GM10847 (cell line): Measurements from ENCODE around the gene CACNA2D3.

Experiments used
- POLR2A ChIP-seq: IDR thresholded peaks from 2 replicates; pipeline ENCODE4 v1.6.1; 2011; ENCODE audit not compliant: insufficient read length; ENCODE audit errors: extremely low read depth

The CACNA2D3 gene

DNA sequence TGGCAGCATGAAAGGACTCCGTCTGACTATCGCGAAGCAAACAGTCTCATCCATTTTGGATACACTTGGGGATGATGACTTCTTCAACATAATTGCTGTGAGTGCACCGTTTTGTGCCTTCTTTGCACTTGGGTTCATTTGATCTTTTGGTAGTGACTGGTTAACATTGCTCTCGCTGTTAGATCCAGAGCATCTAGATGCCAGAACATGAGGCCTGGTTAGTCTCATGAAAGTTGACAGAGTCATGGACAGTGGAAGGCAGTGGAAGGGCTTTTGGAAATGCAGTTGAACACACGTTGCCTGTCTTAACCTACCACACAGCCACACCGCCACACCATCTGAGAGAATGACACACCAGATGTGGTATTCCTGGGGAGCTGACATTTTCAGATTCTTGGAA, 447.7 kb downstream of the CACNA2D3 start:
- TF ChIP-seq POLR2A: no peak

DNA sequence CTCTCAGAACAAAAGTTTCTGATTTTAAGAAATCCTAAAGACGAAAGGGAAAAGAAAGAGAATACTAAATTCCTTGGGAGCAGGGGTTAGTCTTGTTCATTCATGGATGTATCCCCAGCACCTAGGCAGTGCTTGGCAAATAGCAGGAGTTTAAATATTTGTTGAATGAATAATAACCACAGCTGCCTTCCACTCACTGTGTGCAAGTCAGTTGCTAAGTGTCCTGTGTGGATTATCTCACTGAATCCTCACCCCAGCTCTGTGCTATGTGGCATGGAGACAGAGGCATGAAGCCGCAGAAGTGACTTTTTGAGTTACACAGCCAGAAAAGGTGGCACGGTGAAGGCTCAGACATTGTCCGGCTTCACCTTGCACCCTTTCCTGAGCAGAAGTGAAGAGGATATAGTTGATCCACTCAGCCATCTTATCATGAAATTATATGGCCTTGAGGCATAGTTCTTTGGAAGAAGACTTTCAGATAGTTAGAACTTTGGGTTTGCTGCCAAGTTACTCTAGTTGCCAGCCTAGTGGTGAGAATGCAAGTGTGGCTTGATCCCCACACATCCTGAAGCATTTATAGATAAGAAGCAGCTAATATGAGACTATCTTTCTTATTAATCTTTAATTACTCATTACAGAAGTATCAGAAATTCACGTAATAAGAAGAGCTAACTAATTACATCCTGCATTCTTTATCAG, 450.0 kb downstream of the CACNA2D3 start:
- TF ChIP-seq POLR2A: no peak

DNA sequence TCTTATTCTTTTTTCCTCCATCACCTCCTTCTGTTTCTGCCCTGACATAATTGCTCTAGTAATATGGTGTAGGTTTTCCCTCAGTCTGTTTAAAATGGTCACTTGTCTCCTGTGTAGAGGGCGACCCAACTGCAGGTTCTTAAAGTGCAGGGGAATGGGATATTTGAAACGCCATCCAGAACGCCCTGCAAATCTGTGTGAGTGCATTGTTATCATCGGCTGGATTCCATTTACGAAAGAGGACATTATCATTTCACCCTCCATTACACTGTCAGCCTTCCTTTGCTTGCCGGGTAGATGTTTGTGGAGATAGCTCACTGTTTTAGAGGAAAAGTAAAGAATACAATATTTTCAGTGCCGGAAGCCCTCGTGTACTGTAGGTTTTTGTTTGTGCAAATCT, 451.5 kb downstream of the CACNA2D3 start:
- TF ChIP-seq POLR2A: no peak

DNA sequence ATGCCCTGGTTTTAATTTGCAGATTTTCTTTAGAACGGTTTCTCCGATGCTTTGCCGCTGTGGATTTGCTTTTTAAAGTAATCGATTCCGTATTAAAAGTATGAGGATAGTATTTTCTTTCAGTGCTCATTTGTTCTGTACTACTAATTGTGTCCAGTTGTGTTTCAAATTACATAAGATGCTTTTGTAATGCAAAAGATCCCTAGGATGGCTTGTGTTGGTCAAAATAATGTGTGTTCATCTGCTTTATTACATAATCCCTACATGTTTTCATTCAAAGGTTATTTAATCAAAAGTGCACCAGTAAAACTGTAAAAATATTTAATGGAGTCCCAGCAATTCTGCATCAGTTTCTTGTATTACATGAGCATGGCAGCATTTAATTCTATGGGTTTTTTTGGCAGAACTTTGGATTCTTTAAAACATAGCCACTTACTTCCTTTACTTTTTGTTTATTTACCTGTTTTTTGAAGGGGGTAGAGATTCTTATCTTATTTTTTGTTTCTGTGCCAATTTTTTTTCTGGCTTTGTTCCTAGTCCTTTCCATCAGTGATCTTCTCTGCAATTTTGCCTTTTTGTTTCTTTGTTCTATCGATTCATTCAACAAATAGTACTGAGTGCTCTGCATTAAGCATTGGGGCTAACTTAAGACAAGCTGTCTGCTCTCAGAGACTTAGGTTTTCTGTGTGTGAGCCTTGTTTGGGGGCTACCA, 452.7 kb downstream of the CACNA2D3 start:
- no peak for TF ChIP-seq POLR2A

DNA sequence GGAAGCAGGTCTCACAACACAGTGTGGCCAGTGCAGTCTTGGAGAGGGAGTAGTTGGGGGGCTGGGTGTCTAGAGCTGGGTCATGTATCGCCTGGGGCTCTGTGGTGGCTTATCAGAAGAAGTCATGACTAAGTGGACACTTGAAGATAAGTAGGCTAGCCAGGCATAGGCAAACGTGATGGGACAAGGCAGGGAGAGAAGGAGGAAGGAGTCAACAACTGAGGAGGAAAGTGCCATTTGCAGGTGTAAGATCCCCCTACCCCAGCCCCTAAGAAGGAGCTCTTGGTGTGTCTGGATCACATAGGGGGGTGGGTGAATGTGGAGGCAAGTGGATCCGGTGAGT, 453.2 kb downstream of the CACNA2D3 start:
- no peak for TF ChIP-seq POLR2A

DNA sequence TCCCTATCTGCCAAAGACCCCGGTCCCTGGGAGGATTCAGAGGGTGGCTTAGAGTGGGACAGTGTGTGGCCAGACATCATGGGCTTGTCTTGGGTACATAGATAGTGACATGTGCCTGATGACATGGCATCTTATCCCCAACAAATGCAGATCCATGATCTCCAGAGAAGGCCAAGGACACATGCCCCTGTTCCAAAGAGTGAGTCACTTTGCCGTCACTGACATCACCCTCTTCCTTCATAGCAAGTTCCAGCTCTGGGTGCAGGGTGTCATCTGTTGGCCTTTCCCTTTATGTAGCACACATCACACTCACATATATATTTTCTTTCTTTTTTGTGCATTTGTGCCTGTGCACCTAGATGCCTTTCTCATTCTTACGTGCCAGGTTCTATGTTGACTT, 455.0 kb downstream of the CACNA2D3 start:
- no peak for TF ChIP-seq POLR2A

DNA sequence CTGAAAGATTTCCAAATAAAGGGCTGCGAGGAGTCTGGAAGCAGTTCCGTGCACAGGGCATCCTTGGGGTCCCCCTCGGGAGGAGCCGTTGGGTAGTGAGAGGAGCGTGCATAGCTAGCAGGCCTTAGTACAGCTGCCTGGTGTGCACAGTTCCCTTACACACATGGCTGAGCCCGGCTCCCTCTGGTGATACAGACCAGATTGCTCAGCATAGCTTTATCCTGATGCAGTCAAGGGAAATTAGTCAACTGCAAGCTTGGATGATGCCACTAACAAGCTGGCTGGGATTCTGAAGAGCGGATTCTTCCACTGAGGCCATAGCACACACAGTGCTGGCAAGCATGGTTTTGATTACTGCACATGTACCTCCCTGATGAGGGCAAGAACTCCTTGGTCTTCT, 456.1 kb downstream of the CACNA2D3 start:
- TF ChIP-seq POLR2A: no peak

DNA sequence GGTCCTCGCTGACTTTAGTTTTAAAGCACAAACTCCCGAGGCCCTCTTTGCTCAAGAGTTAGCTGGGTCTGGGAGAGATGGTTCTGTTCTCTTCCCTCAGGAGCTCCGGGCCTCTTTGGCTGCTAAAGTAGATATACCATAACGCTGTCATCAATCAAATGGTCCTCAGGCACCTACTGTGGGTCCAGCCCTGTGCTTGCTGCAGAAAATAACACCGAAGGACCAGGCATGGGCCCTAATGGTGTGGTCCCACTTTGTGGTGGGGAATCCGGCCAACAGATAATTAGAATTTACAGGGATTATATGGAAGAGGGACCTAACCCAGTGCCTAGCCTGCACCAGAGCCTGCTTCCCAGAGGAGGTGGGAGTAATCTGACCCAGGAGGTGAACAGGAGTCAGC, 458.1 kb downstream of the CACNA2D3 start:
- no peak for TF ChIP-seq POLR2A

DNA sequence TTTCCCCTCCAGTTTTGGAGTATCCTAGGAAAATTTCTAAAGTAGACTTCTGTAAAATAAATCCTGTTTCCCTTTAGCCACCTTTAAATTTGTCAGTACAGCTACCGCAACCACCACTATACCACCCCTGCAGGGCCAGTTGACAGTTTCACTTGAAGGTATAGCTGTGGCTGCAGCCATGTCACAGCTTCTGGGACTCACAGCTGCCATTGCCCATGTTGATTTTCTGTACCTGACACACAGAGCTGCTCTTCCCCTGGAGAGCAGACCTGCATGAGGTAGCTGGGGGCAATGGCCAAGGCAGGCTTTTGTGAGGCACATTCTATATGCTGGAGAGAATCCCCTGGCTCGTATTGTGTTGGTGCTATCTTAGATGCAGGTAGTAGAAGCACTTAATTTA, 460.1 kb downstream of the CACNA2D3 start:
- TF ChIP-seq POLR2A: no peak

DNA sequence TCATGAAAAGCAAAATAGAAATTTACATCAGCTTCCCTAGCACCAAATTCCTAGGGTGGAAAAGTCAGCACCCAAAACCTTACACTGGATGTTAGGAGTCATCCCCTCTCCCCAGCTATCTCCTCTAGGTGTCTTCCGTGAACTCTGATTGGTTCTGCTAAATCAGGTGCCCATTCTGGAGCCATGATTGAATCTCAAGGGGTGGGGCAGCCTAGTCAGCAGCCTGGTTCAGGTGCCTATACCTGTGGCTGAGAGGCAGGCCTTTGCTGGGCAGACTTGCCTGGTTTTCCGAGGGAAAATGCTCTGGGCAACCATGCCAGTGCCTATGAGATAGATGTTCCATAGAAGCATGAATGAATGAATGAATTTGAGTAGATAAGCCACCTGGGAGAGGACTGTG, 468.8 kb downstream of the CACNA2D3 start:
- TF ChIP-seq POLR2A: no peak

DNA sequence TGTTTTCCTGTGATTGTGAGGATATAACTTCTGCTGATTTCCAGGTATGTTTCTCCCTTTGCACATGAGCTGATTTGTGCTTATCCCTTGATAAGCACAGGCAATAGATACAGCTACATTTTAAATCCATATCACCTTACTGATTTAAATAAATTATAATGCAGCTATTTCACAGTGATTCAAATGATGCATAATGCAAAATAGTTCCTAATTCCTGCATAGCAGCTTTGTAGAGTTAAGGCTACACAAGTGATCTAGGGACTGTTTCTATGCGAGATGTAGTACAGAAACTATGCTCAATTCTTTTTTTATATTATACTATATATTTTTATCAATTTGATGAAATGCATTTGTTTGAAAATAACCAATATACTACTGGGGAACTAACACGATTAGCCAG, 471.3 kb downstream of the CACNA2D3 start:
- no peak for TF ChIP-seq POLR2A

DNA sequence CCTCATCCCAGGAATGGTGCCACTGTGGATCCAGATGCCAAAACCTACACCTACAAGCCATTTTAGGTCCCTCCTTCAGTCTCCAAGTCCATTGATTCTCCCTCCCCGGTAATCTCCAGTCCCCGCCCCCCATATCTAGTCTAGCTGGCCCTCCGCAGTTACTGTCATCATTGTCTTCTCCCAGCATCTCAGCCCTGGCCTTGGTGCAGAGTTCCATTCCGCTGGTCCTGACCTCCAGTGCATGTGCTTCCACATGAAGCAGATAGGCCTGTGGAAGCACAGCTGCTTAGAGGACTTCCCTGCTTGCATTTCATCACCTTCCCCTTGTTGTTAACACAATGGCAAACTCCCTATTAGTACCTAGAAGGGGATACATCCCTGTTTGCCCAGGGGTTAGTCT, 473.7 kb downstream of the CACNA2D3 start:
- no peak for TF ChIP-seq POLR2A

DNA sequence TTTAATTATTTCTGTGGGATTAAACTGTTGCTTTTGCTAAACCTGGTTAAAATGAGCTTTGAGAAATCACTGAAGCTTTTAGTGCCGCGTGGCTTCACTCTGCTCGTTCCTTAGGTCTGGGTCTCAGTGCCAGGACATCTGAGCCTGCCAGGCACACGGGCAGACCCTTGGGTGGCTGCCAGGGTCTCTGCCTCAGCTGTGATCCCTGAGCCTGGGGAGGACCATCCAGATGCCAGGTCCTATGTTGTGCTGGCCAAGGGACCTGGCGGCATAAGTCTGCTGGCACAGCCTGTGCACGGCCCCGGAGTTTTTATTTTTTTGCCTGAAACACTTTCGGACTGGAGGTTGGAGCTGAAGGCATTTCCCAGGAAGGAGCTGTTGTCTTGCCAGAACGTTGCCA, 477.4 kb downstream of the CACNA2D3 start:
- no peak for TF ChIP-seq POLR2A

DNA sequence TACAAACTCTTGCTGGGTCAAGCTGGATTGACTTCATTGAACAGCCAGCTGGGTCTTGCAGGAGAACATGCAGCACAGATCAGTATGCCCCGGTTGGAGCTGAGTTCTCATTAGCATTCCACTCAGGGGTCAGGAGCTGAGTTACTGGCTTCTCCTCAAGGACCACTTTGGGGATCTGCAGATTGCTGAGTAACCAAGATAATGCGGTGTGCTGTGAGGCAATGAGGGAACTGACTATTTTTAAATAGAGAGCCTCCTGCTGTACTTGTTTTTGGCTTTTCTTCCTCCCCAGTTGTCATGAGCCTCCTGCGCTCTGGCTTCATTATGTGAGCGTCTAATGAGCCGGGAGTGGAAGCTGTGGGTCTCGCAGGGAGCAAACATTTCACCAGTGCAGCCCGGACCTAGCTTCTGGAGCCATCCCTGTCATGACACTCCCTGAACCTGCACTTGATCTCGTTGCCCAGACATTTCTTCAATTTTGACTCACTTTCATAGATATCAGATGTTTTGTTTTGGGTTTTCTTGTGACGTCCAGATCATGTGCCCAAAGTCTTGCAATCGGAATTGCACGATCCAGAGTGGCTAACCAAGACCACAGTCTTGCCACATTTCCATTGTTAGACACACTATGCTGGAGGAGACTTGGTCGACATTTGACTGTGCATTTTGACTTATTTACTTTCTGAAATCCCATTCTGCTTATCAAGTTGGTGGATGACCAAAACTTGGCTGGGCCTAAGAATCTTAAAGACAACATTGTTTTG, 478.3 kb downstream of the CACNA2D3 start:
- TF ChIP-seq POLR2A: no peak

DNA sequence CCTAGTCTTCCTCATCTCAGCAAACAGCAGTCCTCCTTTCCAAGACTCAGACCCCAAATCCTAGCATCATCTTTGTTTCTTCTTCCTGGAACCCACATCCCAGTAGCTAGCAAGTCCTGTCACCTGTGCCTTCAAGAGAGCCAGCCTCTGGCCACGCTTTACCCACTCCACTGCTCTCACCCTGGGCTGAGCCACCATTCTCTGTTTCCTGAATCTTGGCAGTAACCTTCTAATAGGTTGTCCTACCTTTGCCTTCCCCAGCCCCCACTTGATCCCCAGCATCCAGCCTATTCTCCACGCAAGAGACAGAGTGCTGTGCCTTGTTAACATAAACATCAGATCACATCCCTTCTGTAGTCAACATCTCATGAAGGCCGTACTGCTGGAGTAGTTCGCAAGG, 482.1 kb downstream of the CACNA2D3 start:
- TF ChIP-seq POLR2A: no peak

DNA sequence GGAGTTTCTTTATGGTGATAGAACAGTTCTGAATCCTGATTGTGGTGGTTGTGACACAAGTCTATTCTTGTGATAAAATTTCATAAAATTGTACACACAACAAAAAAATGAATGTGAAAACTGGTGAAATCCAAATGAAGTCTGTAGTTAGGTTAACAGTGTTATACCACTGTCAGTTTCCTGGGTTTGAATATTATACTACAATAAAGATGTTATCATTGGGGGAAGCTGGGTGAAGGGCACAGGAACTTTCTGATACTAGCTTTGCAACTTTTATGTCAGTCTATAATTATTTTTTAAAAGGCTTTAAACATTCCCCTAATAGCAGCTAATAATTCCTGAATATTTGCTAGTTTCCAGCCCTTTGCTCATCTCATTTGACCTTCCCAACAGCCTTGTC, 485.7 kb downstream of the CACNA2D3 start:
- TF ChIP-seq POLR2A: no peak
